Glomerular endothelial cell (primary cell): ENCODE measurements around the gene LOC128125822. TPM values are rescaled to one million over a fixed set of nuclear protein-coding genes. Genes with fewer than 3 reads are reported as not detected.
"Not testable (repeated sequence)": the region's sequence is repeated elsewhere in the genome, so short reads cannot be mapped to it uniquely, and the experiment has no call there.

Experiments used
- DNase-seq: peaks from one replicate; pipeline ENCODE4 v3.0.0-alpha.2; 2011; ENCODE audit warnings: low read depth, low spot score; ENCODE audit errors: extremely low read depth
- total RNA-seq: library from RNA; depleted of rRNA; stranded (reverse); fragments of >200 nt; gene quantifications from 2 replicates; pipeline ENCODE4 v1.2.3, GENCODE V29; 2015

The LOC128125822 gene

DNA sequence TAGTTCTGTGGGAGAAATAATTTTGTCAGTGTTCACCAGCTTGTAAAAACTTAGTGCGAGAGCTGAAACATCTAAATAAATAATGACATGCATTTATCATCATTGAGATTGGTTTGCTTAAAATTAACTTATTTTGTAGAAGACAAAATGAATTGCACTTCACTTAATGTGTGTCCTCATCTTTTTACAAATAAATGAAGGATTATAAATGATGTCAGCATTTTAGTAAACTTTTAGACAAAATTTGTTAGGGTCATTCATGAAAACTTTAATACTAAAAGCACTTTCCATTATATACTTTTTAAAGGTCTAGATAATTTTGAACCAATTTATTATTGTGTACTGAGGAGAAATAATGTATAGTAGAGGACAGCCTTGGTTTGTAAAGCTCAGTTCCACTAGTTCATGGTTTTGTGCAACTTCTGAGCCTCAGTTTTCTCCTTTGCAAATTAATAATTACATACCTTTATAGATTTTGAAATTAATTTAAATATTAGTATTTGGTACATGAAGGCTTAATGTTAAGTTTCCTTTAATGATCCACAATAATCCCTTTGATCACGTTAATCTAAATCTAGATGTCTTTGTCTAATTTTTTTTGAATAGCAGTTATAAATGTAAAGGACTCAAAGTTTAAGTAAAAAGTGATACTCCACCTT lies 9.2 kb downstream of the LOC128125822 start:
- no peak for DNase-seq

DNA sequence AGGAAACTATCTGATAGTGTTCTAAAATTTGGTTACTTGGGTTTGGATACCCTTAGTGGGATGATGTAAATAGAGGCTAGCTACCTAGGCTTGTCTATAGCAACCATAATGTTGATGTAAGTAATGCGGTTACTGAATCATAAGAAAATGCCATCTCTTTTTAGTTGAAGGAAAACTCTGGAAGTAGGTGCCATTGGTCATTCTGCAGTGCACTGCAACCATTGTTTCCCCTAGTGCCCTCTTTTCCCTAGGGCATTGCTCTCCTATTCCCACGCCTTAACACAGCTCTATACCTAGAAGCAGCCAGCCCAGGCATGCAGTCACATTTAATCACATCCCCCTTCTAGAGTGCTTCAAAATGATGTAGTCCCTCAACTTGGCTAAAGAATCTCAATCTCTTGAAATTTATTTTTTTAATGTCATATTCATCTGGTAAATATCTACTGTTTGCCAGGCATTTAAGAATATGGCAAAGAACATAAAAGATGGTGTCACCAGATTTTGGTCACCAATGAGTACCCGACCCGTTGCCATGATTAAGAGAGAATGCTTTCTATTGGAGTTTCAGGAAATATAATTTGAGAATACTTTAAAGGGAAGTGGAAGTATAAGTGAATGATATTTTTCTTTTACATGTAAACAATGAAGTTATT lies 10.4 kb downstream of the LOC128125822 start:
- no peak for DNase-seq

GRCh38 chr6:63584125-63584514 lies 11.8 kb downstream of the LOC128125822 start:
- no peak for DNase-seq

- DNase-seq, result no peak
Observed at GRCh38 chr6:63584566-63584965, 12.3 kb downstream of the LOC128125822 start.

- DNase-seq, result not testable (repeated sequence)
Observed at GRCh38 chr6:63585652-63586051, 13.4 kb downstream of the LOC128125822 start.

GRCh38 chr6:63589952-63590411 lies 17.7 kb downstream of the LOC128125822 start:
- DNase-seq, result no peak

DNA sequence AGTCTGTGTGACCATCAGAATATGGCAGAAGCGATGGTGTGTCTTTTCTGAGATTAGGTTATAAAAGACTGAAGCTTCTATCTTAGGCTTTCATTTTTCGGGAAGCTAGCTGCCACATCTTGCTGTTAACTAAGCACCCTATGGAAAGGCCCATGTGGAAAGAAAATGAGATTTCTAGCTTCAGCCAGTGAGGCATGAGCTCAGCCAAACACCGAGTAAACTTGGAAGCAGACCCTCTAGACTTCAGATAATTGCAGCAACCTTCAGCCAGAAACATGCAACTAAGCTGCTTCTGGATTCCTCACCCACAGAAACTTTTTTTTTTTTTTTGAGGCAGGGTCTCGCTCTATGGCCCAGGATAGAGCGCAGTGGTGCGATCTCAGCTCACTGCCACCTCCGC lies 20.6 kb downstream of the LOC128125822 start:
- DNase-seq, result no peak

DNA sequence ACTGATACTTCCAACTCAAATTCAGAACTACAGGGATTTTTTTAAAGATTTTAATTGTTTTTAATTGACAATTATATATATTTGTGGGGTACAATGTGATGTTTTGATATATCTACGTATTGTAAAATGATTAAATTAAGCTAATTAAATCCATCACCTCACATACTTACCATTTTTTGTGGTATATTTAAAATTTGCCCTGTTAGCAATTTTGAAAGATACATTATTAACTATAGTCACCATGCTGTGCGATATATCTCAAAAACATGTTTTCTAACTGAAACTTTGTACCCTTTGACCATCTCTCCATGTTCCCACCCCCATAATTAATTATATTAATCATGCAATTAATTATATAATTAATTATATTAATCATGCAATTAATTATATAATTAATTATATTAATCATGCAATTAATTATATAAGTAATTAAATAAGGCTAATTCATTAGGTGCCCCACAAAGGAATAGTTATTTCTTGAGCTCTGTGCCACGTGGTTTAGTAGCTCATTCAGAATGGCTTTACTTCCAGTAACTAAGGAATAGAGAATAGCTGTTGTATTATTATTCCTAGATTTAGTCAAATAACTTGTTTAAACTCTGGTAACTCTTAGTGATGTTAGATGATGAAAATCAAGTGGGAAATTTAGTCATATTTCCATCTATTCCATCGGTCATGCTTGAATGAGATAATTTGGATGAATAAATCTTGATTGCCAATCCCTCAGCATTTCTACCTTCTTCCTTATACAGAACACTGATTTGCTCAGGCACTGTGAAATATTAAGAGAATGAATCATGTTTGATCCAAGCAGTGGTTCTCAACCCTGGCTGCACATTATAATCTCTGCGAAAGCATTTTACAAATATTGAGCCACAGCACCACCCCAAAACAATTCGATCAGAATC lies 25.1 kb downstream of the LOC128125822 start:
- no peak for DNase-seq

GRCh38 chr6:63598049-63599036 lies 26.1 kb downstream of the LOC128125822 start:
- DNase-seq, result peak; percentile 33

DNA sequence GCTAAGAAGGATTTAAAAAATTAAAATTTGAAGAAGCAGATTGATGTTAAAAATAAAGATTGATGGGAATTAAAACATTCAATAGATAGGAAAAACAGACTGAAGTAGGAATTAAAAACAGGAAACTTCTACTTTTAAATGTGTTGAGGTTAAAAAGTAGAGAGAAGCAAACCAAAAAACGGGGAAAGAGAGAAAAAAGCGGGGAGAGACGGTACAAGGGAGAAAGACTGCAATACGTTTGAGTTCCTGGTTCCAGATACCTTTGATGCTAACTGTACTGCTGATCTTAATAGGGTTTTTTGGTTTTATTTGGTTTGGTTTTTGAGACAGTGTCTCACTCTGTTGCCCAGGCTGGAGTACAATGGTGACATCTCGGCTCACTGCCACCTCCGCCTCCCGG lies 27.0 kb downstream of the LOC128125822 start:
- no peak for DNase-seq

- no peak for DNase-seq
Observed at GRCh38 chr6:63600136-63600535, 27.9 kb downstream of the LOC128125822 start.

DNA sequence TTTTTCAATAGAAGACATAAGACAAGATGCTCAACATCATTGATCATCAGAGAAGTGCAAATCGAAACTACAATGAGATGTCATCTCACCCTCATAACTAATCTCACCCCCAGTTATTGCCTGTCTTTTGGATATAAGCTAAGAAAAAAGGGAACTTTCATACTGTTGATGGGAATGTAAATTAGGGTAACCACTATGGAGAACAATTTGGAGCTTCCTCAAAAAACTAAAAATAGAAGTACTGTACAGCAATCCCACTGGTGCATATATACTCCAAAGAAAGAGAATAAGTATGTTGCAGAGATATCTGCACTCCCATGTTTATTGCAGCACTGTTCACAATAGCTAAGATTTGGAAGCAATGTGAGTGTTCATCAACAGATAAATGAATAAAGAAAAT lies 37.0 kb downstream of the LOC128125822 start:
- DNase-seq, result no peak

DNA sequence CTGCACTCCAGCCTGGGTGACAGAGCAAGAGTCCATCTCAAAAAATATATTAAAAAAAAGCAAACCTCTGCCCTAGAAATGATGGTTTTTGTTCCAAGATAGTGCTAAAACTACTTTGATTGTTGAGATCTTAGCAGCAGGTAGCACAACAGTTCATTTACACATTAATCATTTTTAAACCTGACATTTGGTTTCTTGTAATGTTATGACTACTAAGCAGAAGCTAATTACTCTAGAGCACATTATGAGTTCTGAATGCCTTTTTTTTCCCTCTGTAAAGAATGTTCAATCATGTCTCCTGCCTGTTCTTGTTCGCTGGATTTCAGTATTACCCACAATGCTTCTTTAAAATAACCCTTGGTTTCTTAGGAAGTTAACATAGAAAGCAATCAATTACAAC lies 38.7 kb downstream of the LOC128125822 start:
- DNase-seq, result no peak

DNA sequence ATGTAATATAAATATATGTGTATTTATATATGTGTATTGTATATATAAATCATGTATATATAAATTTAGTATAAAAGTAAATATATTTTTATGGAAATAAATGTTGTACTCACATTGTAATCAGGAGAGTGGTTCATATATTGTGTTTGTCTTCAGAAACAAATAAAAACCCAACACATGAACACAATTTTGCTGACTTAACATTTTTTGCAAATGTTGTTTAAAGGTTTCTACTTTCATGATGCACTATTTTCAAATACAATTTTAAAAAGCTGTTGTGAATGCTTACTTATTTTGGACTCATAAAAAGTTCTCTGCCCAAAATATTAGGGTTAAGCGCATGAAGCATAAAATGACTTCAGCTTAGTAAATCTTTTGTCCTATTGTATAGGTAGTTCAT lies 39.3 kb downstream of the LOC128125822 start:
- no peak for DNase-seq

DNA sequence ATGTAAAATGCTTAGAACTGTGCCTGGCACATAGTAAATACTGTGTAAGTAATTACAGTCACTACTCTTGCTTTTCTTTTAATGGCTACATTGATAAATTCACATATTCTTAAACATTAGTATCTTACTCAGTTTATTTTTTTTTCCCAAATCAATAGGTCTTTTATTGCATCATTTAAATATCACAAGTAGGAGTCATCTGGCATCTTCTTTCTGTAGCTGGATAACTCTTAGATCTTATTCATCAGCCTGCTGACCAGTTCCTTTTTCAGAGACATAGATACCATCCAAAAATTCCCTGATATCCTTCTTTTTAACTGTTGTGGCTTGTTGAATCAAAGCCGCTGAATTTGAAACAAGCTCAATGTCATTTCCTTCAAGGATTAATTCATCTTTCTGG lies 43.3 kb downstream of the LOC128125822 start:
- no peak for DNase-seq

Other genes with a start within 250 kb of the LOC128125822 start
- gene PTP4A1, start within 50 bp of the LOC128125822 start, total RNA-seq, result 49.4 and 56.4 TPM in 2 replicates
- 29.1 and 33.9 TPM in 2 replicates for gene PHF3, start 63.3 kb downstream of the LOC128125822 start, total RNA-seq